ENCODE data around the gene ZGLP1.

Gene ZGLP1

DNA sequence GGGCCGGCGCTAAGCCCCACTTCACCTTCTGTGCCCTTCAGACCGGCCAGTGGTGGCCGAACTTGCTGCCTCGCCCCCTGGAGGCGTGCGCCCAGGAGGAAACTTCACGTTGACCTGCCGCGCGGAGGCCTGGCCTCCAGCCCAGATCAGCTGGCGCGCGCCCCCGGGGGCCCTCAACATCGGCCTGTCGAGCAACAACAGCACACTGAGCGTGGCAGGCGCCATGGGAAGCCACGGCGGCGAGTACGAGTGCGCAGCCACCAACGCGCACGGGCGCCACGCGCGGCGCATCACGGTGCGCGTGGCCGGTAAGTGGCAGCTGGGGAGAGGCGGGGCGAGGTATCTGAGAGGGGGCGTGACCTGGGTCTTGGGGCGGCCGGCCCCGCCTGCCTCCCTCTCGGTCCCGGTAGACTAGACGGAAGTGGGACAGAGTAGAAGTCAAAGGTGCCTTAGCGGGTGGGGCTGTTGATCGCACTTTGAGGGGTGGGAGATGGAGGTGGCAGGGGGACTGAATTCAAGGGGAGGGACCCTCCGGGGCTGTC is 14.2 kb downstream of the ZGLP1 start:
- no peak overlapping the region for H3K4me3 ChIP-seq (ENCODE audit: low read depth, low read length)
- TF ChIP-seq, protein P1, sequence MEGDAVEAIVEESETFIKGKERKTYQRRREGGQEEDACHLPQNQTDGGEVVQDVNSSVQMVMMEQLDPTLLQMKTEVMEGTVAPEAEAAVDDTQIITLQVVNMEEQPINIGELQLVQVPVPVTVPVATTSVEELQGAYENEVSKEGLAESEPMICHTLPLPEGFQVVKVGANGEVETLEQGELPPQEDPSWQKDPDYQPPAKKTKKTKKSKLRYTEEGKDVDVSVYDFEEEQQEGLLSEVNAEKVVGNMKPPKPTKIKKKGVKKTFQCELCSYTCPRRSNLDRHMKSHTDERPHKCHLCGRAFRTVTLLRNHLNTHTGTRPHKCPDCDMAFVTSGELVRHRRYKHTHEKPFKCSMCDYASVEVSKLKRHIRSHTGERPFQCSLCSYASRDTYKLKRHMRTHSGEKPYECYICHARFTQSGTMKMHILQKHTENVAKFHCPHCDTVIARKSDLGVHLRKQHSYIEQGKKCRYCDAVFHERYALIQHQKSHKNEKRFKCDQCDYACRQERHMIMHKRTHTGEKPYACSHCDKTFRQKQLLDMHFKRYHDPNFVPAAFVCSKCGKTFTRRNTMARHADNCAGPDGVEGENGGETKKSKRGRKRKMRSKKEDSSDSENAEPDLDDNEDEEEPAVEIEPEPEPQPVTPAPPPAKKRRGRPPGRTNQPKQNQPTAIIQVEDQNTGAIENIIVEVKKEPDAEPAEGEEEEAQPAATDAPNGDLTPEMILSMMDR (IDR thresholded peaks at IDR 0.05; ENCODE audit: low read depth, low read length), result no peak

DNA sequence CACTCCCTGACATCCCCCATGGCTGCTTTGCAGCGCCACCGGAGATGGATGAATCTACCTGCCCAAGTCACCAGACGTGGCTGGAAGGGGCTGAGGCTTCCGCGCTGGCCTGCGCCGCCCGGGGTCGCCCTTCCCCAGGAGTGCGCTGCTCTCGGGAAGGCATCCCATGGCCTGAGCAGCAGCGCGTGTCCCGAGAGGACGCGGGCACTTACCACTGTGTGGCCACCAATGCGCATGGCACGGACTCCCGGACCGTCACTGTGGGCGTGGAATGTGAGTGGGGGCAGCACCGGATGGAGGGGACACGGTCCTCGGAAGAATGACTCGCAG is 15.3 kb downstream of the ZGLP1 start:
- TF ChIP-seq, protein P1 (IDR thresholded peaks at IDR 0.05; ENCODE audit: low read depth, low read length), result no peak
- no peak overlapping the region for H3K4me3 ChIP-seq (ENCODE audit: low read depth, low read length)

DNA sequence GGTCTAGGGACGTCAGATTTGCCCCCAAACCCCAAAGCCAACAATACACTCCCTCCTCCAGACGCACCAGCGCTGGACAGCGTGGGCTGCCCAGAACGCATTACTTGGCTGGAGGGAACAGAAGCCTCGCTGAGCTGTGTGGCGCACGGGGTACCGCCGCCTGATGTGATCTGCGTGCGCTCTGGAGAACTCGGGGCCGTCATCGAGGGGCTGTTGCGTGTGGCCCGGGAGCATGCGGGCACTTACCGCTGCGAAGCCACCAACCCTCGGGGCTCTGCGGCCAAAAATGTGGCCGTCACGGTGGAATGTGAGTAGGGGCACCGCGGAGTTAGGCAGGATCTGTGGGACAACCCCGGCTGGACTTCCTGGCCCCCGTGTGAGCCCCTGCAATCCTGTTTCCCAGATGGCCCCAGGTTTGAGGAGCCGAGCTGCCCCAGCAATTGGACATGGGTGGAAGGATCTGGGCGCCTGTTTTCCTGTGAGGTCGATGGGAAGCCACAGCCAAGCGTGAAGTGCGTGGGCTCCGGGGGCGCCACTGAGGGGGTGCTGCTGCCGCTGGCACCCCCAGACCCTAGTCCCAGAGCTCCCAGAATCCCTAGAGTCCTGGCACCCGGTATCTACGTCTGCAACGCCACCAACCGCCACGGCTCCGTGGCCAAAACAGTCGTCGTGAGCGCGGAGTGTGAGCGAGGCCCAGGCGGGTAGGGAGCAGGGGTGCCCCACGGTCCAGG is 15.8 kb downstream of the ZGLP1 start:
- TF ChIP-seq, protein P1 (IDR thresholded peaks at IDR 0.05; ENCODE audit: low read depth, low read length), result no peak

DNA sequence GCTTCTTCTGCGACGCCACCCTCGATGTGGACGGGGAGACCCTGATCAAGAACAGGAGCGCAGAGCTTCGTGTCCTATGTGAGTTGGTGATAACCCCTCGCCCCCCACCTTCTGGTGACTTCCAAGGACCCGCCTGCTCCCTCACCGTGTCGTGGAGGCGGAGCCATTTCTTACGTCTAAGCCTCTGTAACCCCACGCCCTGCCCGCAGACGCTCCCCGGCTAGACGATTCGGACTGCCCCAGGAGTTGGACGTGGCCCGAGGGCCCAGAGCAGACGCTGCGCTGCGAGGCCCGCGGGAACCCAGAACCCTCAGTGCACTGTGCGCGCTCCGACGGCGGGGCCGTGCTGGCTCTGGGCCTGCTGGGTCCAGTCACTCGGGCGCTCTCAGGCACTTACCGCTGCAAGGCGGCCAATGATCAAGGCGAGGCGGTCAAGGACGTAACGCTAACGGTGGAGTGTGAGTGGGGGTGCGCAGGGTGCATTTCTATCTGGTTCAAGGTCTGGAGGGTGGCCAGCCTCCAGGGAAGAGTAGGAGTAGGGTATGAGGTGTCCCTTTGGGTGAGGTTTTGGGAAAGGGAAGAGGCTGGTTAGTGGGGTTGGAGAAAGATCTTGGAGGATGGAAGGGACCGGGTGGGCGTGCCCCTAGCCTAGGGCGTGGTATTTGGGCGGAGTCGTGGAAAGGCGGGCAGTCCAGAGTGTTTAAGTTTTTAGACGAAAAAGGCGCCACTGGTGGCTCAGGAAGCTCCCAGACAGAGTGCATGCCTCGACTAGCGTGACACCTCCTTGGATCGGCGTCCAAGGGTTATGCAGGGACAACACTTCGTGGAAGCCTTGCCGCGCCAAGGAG is 16.6 kb downstream of the ZGLP1 start:
- peak overlapping the region; percentile 18; the same call in 1 of the 2 replicates for H3K4me3 ChIP-seq (ENCODE audit: low read depth, low read length)
- TF ChIP-seq, protein P1 (IDR thresholded peaks at IDR 0.05; ENCODE audit: low read depth, low read length), result no peak

More for the DNA sequence above, 15.8 kb downstream of the ZGLP1 start:
- no peak overlapping the region for H3K4me3 ChIP-seq (ENCODE audit: low read depth, low read length)

DNA sequence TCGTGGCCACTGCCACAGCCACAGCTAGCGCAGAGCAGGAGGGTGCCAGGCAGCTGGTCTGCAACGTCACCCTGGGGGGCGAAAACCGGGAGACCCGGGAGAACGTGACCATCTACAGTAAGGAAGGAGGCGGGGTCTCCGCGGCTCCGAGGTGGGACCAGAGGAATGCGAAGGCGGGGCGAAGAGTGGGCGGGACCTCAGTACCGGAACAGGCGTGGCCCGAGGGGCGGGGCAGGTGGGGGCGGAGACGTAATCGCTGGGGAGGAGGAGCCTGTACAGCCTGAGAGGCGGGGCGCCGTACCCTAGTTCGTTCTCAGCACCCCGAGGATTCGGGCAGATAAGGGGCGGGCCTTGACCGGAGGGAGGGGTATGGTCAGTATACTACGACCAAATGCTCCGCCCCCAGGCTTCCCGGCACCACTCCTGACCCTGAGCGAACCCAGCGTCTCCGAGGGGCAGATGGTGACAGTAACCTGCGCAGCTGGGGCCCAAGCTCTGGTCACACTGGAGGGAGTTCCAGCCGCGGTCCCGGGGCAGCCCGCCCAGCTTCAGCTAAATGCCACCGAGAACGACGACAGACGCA is 17.3 kb downstream of the ZGLP1 start:
- TF ChIP-seq, protein P1 (IDR thresholded peaks at IDR 0.05; ENCODE audit: low read depth, low read length), result no peak
- H3K4me3 ChIP-seq (ENCODE audit: low read depth, low read length), result peak overlapping the region; percentile 69

DNA sequence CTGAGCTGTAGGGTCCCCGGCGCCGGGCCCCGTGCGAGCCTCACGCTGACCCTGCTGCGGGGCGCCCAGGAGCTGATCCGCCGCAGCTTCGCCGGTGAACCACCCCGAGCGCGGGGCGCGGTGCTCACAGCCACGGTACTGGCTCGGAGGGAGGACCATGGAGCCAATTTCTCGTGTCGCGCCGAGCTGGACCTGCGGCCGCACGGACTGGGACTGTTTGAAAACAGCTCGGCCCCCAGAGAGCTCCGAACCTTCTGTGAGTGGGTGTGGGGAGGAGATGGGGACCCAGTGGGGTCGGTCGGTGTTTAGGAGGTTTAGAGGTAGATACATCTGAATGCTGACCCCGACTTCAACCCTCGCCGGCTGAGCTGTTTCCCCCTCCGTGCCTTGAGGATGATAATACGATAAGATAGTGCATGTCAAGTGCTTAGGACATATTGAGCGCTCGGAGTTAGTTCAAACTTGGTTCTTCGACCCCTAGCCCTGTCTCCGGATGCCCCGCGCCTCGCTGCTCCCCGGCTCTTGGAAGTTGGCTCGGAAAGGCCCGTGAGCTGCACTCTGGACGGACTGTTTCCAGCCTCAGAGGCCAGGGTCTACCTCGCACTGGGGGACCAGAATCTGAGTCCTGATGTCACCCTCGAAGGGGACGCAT is 17.9 kb downstream of the ZGLP1 start:
- TF ChIP-seq, protein P1 (IDR thresholded peaks at IDR 0.05; ENCODE audit: low read depth, low read length), result no peak
- peak overlapping the region; percentile 69 for H3K4me3 ChIP-seq (ENCODE audit: low read depth, low read length)
